ENCODE measurements around the gene CDKN2B-AS1. TPM values are rescaled to one million over a fixed set of nuclear protein-coding genes. Genes with fewer than 3 reads are reported as not detected.

Gene CDKN2B-AS1
- total and polyA plus RNA-seq, 2 experiments from 2014 or later, result 0.61 to 4.1 TPM

- H3K9me3 ChIP-seq (ENCODE audit: low read depth), result no peaks in the 10 kb centered on the region
- no peak for TF ChIP-seq EZH2 (IDR thresholded peaks at IDR 0.05; ENCODE audit: insufficient read depth, poor library complexity, severe bottlenecking)
- no peak for TF ChIP-seq EZH2phosphoT487 (IDR thresholded peaks at IDR 0.05; ENCODE audit: insufficient read depth, low read depth)
- no peak for DNase-seq
- in situ Hi-C loops (cut with MboI), result loop anchor here (25.0 kb wide), 1 partner anchor 295 kb away; the partner anchor contains the start of gene MTAP
- WGBS, 2 experiments (ENCODE audit: low coverage in 1 of 2, low lambda C conversion rate in 2 of 2, missing lambda C conversion rate in 2 of 2), result 95 to 99% methylated on average over 6 of the region's 6 CpGs
- no peak overlapping the region for H3K4me2 ChIP-seq (ENCODE audit: unreplicated experiment)
- H3K27me3 ChIP-seq (replicated peaks; ENCODE audit: insufficient read depth), result no peaks in the 10 kb centered on the region
- H3K4me3 ChIP-seq, result no peak overlapping the region
- H4K20me1 ChIP-seq (ENCODE audit: insufficient read depth), result no peaks in the 10 kb centered on the region
- peaks cover 49% of the 10 kb centered on the region for H3K4me1 ChIP-seq (ENCODE audit: insufficient read depth)
- no peaks in the 10 kb centered on the region for H3K36me3 ChIP-seq (ENCODE audit: low read depth)
- peaks cover 46% of the 10 kb centered on the region for H3F3A ChIP-seq (ENCODE audit: insufficient read depth)
- no peaks in the 10 kb centered on the region for H3K79me2 ChIP-seq (ENCODE audit: insufficient read depth)
- no peak overlapping the region for H3K9ac ChIP-seq
- no peak overlapping the region for H3K27ac ChIP-seq
- H3K9me2 ChIP-seq (ENCODE audit: insufficient read depth), result no peaks in the 10 kb centered on the region; the same call in 1 of the 2 replicates
- H2AFZ ChIP-seq, result no peak overlapping the region
Observed at GRCh38 chr9:22107202-22108045, 112.8 kb downstream of the CDKN2B-AS1 start.

GRCh38 chr9:22108581-22109370 lies 114.2 kb downstream of the CDKN2B-AS1 start:
- H3K27me3 ChIP-seq (replicated peaks; ENCODE audit: insufficient read depth), result no peaks in the 10 kb centered on the region
- TF ChIP-seq EZH2phosphoT487 (IDR thresholded peaks at IDR 0.05; ENCODE audit: insufficient read depth, low read depth) (no peak), EZH2 (IDR thresholded peaks at IDR 0.05; ENCODE audit: insufficient read depth, poor library complexity, severe bottlenecking) (no peak)
- H3K4me3 ChIP-seq, result no peak overlapping the region
- H3K9me2 ChIP-seq (ENCODE audit: insufficient read depth), result no peaks in the 10 kb centered on the region; the same call in 1 of the 2 replicates
- H3K9me3 ChIP-seq (ENCODE audit: low read depth), result no peaks in the 10 kb centered on the region
- H4K20me1 ChIP-seq (ENCODE audit: insufficient read depth), result no peaks in the 10 kb centered on the region
- H3K4me1 ChIP-seq (ENCODE audit: insufficient read depth), result peaks cover 37% of the 10 kb centered on the region
- no peaks in the 10 kb centered on the region for H3K79me2 ChIP-seq (ENCODE audit: insufficient read depth)
- H3F3A ChIP-seq (ENCODE audit: insufficient read depth), result peaks cover 37% of the 10 kb centered on the region
- H3K9ac ChIP-seq, result no peak overlapping the region
- WGBS, 2 experiments (ENCODE audit: low coverage in 1 of 2, low lambda C conversion rate in 2 of 2, missing lambda C conversion rate in 2 of 2), result 54% methylated on average over 4 of the region's 4 CpGs
- H3K27ac ChIP-seq, result no peak overlapping the region
- no peaks in the 10 kb centered on the region for H3K36me3 ChIP-seq (ENCODE audit: low read depth)
- 0 out of 2 replicates have a peak overlapping the region, but pooled peaks have one; percentile 14 for H2AFZ ChIP-seq
- in situ Hi-C loops (cut with MboI), result loop anchor here (25.0 kb wide), 1 partner anchor 296 kb away; the partner anchor contains the start of gene MTAP
- peak; percentile 48 for DNase-seq
- peak overlapping the region; percentile 17 for H3K4me2 ChIP-seq (ENCODE audit: unreplicated experiment)

- H3K9ac ChIP-seq, result peak overlapping the region; percentile 11
- no peaks in the 10 kb centered on the region for H3K79me2 ChIP-seq (ENCODE audit: insufficient read depth)
- no peaks in the 10 kb centered on the region for H4K20me1 ChIP-seq (ENCODE audit: insufficient read depth)
- no peak for TF ChIP-seq EZH2phosphoT487 (IDR thresholded peaks at IDR 0.05; ENCODE audit: insufficient read depth, low read depth)
- no peak for TF ChIP-seq EZH2 (IDR thresholded peaks at IDR 0.05; ENCODE audit: insufficient read depth, poor library complexity, severe bottlenecking)
- DNase-seq, result peak; percentile 57
- in situ Hi-C loops (cut with MboI), result loop anchor here (25.0 kb wide), 1 partner anchor 299 kb away; the partner anchor contains the start of gene MTAP
- WGBS, 2 experiments (ENCODE audit: low coverage in 1 of 2, low lambda C conversion rate in 2 of 2, missing lambda C conversion rate in 2 of 2), result 49 to 54% methylated on average over 2 of the region's 2 CpGs
- H3F3A ChIP-seq (ENCODE audit: insufficient read depth), result peaks cover 25% of the 10 kb centered on the region
- no peaks in the 10 kb centered on the region for H3K27me3 ChIP-seq (replicated peaks; ENCODE audit: insufficient read depth)
- no peaks in the 10 kb centered on the region for H3K9me3 ChIP-seq (ENCODE audit: low read depth)
- H3K9me2 ChIP-seq (ENCODE audit: insufficient read depth), result no peaks in the 10 kb centered on the region; the same call in 1 of the 2 replicates
- no peaks in the 10 kb centered on the region for H3K36me3 ChIP-seq (ENCODE audit: low read depth)
- peak overlapping the region; percentile 7 for H3K4me2 ChIP-seq (ENCODE audit: unreplicated experiment)
- H3K4me3 ChIP-seq, result no peak overlapping the region
- H3K27ac ChIP-seq, result peak overlapping the region; percentile 70
- peaks cover 32% of the 10 kb centered on the region for H3K4me1 ChIP-seq (ENCODE audit: insufficient read depth)
- no peak overlapping the region for H2AFZ ChIP-seq
Observed at GRCh38 chr9:22111176-22111953, 116.8 kb downstream of the CDKN2B-AS1 start.

DNA sequence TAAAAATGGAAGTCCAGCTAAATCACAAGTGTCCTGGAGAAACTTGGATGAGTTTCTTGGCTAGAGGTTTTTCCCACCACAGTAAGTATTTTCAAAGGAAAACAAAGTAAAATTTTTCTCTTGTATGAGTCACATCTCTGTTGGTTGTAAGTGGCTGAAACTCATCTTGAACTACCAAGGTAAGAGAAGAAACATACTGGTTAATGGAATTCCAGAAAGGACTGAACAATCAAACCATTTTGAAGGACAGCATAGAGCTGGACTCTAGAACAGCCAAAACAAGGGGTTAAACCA lies 117.3 kb downstream of the CDKN2B-AS1 start:
- in situ Hi-C loops (cut with MboI), result loop anchor here (25.0 kb wide), 1 partner anchor 300 kb away; the partner anchor contains the start of gene MTAP
- no peaks in the 10 kb centered on the region for H3K36me3 ChIP-seq (ENCODE audit: low read depth)

More for the DNA sequence above, 117.3 kb downstream of the CDKN2B-AS1 start:
- no peak for TF ChIP-seq EZH2phosphoT487 (IDR thresholded peaks at IDR 0.05; ENCODE audit: insufficient read depth, low read depth)
- TF ChIP-seq EZH2 (IDR thresholded peaks at IDR 0.05; ENCODE audit: insufficient read depth, poor library complexity, severe bottlenecking), result no peak
- peaks cover 37% of the 10 kb centered on the region for H3K4me1 ChIP-seq (ENCODE audit: insufficient read depth)
- no peaks in the 10 kb centered on the region for H3K9me3 ChIP-seq (ENCODE audit: low read depth)
- H2AFZ ChIP-seq, result no peak overlapping the region
- H3K27ac ChIP-seq, result peak overlapping the region; percentile 70
- H3K79me2 ChIP-seq (ENCODE audit: insufficient read depth), result no peaks in the 10 kb centered on the region
- H3K4me2 ChIP-seq (ENCODE audit: unreplicated experiment), result peak overlapping the region; percentile 7
- H3K9me2 ChIP-seq (ENCODE audit: insufficient read depth), result no peaks in the 10 kb centered on the region; the same call in 1 of the 2 replicates
- no peak overlapping the region for H3K9ac ChIP-seq
- peak; percentile 79 for DNase-seq
- H3K4me3 ChIP-seq, result no peak overlapping the region
- H4K20me1 ChIP-seq (ENCODE audit: insufficient read depth), result no peaks in the 10 kb centered on the region
- peaks cover 29% of the 10 kb centered on the region for H3F3A ChIP-seq (ENCODE audit: insufficient read depth)
- H3K27me3 ChIP-seq (replicated peaks; ENCODE audit: insufficient read depth), result no peaks in the 10 kb centered on the region

Measured in GM23248 (cell line).